IMR-90 (cell line): ENCODE measurements around the gene FOXB2. TPM values are rescaled to one million over a fixed set of nuclear protein-coding genes. Genes with fewer than 3 reads are reported as not detected.

Experiments
- ATAC-seq: fragments of 200-7000 bp; cut with Tn5 transposase; 2 replicates; pipeline ENCODE4 v1.9.1; 2020; ENCODE audit warnings: low read depth, mild to moderate bottlenecking, moderate library complexity
- BruUV-seq: library from RNA; stranded (reverse); fragments of 400-500 nt; replicated peaks from 2 replicates; lab custom pipeline; 2021; lab: Mats Ljungman, UMichigan
- CTCF ChIA-PET: fragments of 300-600 bp; formaldehyde crosslinking; extraction: SDS; loops from one replicate; lab custom pipeline; 2021; ENCODE audit warnings: antibody characterized with exemption; lab: Yijun Ruan, JAX
- POLR2A ChIA-PET: fragments of 300-600 bp; sonication (Branson Sonifier 250); formaldehyde crosslinking; loops from one replicate; lab custom pipeline; 2022; ENCODE audit warnings: antibody characterized with exemption; ENCODE audit not compliant: unreplicated experiment; lab: Charles Lee
- DNase-seq: peaks from one replicate; pipeline ENCODE4 v3.0.0; 2013
- H2AFZ ChIP-seq: replicated peaks from 2 replicates; pipeline ENCODE3; 2013; ENCODE audit warnings: low read length, mild to moderate bottlenecking; ENCODE audit not compliant: poor library complexity
- H2AK5ac ChIP-seq: 2 replicates; pipeline ENCODE4 v1.6.1; 2013; ENCODE audit warnings: low read depth, low read length, inconsistent platforms
- H2AK9ac ChIP-seq: replicated peaks from 2 replicates; pipeline ENCODE3; 2013; ENCODE audit warnings: mild to moderate bottlenecking, low read depth, low read length, moderate library complexity; ENCODE audit not compliant: poor library complexity
- H2BK120ac ChIP-seq: 2 replicates; pipeline ENCODE4 v1.6.1; 2013; ENCODE audit warnings: low read depth, low read length, inconsistent platforms
- H2BK15ac ChIP-seq: 3 replicates; pipeline ENCODE4 v1.6.1; 2013; ENCODE audit warnings: low read depth, low read length, inconsistent platforms
- H2BK20ac ChIP-seq: 2 replicates; pipeline ENCODE4 v1.6.1; 2013; ENCODE audit warnings: low read depth, mild to moderate bottlenecking, inconsistent platforms, low read length, moderate library complexity
- H2BK5ac ChIP-seq: 2 replicates; pipeline ENCODE4 v1.6.1; 2013; ENCODE audit warnings: mild to moderate bottlenecking, low read depth, low read length, inconsistent platforms; ENCODE audit not compliant: poor library complexity, severe bottlenecking
- H3K14ac ChIP-seq: replicated peaks from 2 replicates; pipeline ENCODE4 v1.6.1; 2013; ENCODE audit warnings: low read depth, low read length, inconsistent platforms
- H3K18ac ChIP-seq: 2 replicates; pipeline ENCODE4 v1.6.1; 2013; ENCODE audit warnings: low read depth, low read length, control low read depth
- H3K23ac ChIP-seq: 2 replicates; pipeline ENCODE4 v1.6.1; 2013; ENCODE audit warnings: low read depth, low read length, inconsistent platforms
- H3K27ac ChIP-seq: 2 replicates; pipeline ENCODE4 v1.5.1; 2013; ENCODE audit warnings: mild to moderate bottlenecking, control low read depth, low read length; ENCODE audit not compliant: insufficient read depth
- H3K27me3 ChIP-seq: 2 replicates; pipeline ENCODE4 v1.6.1; 2013; ENCODE audit warnings: low read length; ENCODE audit not compliant: control insufficient read depth, insufficient read depth
- H3K36me3 ChIP-seq: 2 replicates; pipeline ENCODE4 v1.6.1; 2013; ENCODE audit warnings: low read length, mixed read lengths; ENCODE audit not compliant: control insufficient read depth, insufficient read depth
- H3K4ac ChIP-seq: 2 replicates; pipeline ENCODE4 v1.6.1; 2013; ENCODE audit warnings: low read depth, low read length, inconsistent platforms
- H3K4me1 ChIP-seq: 2 replicates; pipeline ENCODE4 v1.6.1; 2013; ENCODE audit warnings: low read length, mixed read lengths; ENCODE audit not compliant: control insufficient read depth, insufficient read depth
- H3K4me2 ChIP-seq: 2 replicates; pipeline ENCODE4 v1.6.1; 2013; ENCODE audit warnings: low read depth, mild to moderate bottlenecking, control low read depth, low read length, moderate library complexity
- H3K4me3 ChIP-seq: 2 replicates; pipeline ENCODE4 v1.5.1; 2013; ENCODE audit warnings: low read depth, mild to moderate bottlenecking, control low read depth, low read length, moderate library complexity; ENCODE audit not compliant: insufficient read depth
- H3K56ac ChIP-seq: 2 replicates; pipeline ENCODE4 v1.6.1; 2013; ENCODE audit warnings: low read length, inconsistent platforms; ENCODE audit not compliant: insufficient read depth; ENCODE audit errors: extremely low read depth
- H3K79me1 ChIP-seq, 2 experiments: 2 replicates each; pipeline ENCODE4 v1.6.1; 2013; ENCODE audit warnings: low read length in 2 of 2, inconsistent platforms in 1 of 2, low read depth in 1 of 2
- H3K9ac ChIP-seq: 2 replicates; pipeline ENCODE4 v1.6.1; 2013; ENCODE audit warnings: low read depth, low read length, control low read depth
- H3K9me1 ChIP-seq: 2 replicates; pipeline ENCODE4 v1.6.1; 2013; ENCODE audit warnings: low read length, inconsistent platforms; ENCODE audit not compliant: insufficient read depth
- H3K9me3 ChIP-seq: 2 replicates; pipeline ENCODE4 v1.6.1; 2013; ENCODE audit warnings: low read length; ENCODE audit not compliant: control insufficient read depth, insufficient read depth
- H4K20me1 ChIP-seq: 2 replicates; pipeline ENCODE4 v1.6.1; 2013; ENCODE audit warnings: low read length, inconsistent platforms; ENCODE audit not compliant: insufficient read depth
- H4K5ac ChIP-seq: 2 replicates; pipeline ENCODE4 v1.6.1; 2013; ENCODE audit warnings: mild to moderate bottlenecking, low read depth, low read length, control low read depth
- H4K8ac ChIP-seq, 2 experiments: 2 replicates each; pipeline ENCODE4 v1.6.1; 2013; ENCODE audit warnings: low read depth in 2 of 2, low read length in 2 of 2, control low read depth in 1 of 2, inconsistent platforms in 1 of 2
- H4K91ac ChIP-seq: 2 replicates; pipeline ENCODE4 v1.6.1; 2013; ENCODE audit warnings: low read depth, low read length, inconsistent platforms; ENCODE audit not compliant: insufficient read depth
- CEBPB ChIP-seq: IDR thresholded peaks from 2 replicates; pipeline ENCODE4 v1.6.1; 2012; ENCODE audit warnings: low read depth, low read length, improper control_type of control experiment
- MAZ ChIP-seq: IDR thresholded peaks from 2 replicates; pipeline ENCODE4 v1.6.1; 2012; ENCODE audit warnings: low read depth, mild to moderate bottlenecking, low read length, improper control_type of control experiment, moderate library complexity, borderline replicate concordance
- NFE2L2 ChIP-seq: fragments of 150-350 bp; IDR thresholded peaks from 2 replicates; pipeline ENCODE4 v1.6.1; 2016; ENCODE audit warnings: low read depth, mild to moderate bottlenecking, low read length
- POLR2A ChIP-seq: IDR thresholded peaks from 2 replicates; pipeline ENCODE4 v1.6.1; 2012; ENCODE audit warnings: mild to moderate bottlenecking, low read depth, low read length
- WGBS, 2 experiments: methylation state at CpG; one replicate each; pipeline versions ENCODE4 v1.1.5 to v1.1.7; 2013; ENCODE audit warnings: missing lambda C conversion rate in 2 of 2; ENCODE audit not compliant: insufficient read length in 1 of 2; ENCODE audit errors: extremely low coverage in 2 of 2; 5-methylcytosine and 5-hydroxymethylcytosine counted together
- dilution Hi-C: fragments of 300-500 bp; cut with HindIII; formaldehyde crosslinking; loops from one replicate; pipeline ENCODE4 v1.14.3; 2018; ENCODE audit warnings: low sequenced_read_pairs; ENCODE audit not compliant: unreplicated experiment
- in situ Hi-C: fragments of 300-500 bp; cut with MboI; formaldehyde crosslinking; loops from 3 replicates; pipeline ENCODE4 v1.14.3; 2019; ENCODE audit warnings: low sequenced_read_pairs, inconsistent platforms, mixed read lengths
- intact Hi-C: fragments of 100-400 bp; cut with micrococcal nuclease; formaldehyde crosslinking; loops from 2 replicates; pipeline ENCODE4 v1.10.0; 2022
- polyA plus RNA-seq, 3 experiments: library from polyadenylated mRNA; depleted of rRNA; stranded (reverse); fragments of >200 nt; gene quantifications; 2 replicates each; pipeline ENCODE4 v1.2.3, GENCODE V29; 2012; ENCODE audit warnings: low replicate concordance in 1 of 3
- total RNA-seq: library from RNA; depleted of rRNA; stranded (reverse); fragments of >200 nt; gene quantifications from 2 replicates; pipeline ENCODE4 v1.2.3, GENCODE V29; 2012
- TF ChIP-seq, protein P1 (sequence below): fragments of 150-350 bp; IDR thresholded peaks from 2 replicates; pipeline ENCODE4 v1.6.1; 2016; ENCODE audit warnings: low read depth, mild to moderate bottlenecking, low read length, moderate library complexity, borderline replicate concordance

Gene FOXB2
- total and polyA plus RNA-seq, 2 of the 4 experiments (the other 2 are of a cell fraction) = not detected

DNA sequence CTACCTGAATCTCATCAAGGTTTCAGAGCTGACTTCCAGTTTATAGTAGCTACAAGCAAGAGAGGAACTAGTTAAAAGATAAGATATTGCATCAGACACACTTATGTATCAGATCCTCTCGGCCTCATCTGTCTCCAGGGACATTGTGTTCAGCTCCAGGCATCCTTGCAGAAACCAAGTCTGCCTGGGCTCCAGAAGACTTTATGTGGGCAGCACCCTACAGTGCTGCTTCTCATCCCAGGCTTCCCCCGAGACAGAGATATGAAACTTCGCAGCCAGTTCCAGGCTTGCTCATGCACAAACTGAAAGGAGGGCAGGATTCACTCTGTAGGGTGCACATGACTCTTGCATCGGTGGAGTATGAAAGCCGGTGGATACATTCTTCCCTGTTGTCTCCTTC lies 33.9 kb upstream of the FOXB2 start:
- H3K27ac ChIP-seq = no peak overlapping the region
- 20% methylated on average over 1 of the region's 5 CpGs; no CpG with 5 or more reads in 1 of the 2 experiments for WGBS, 2 experiments
- dilution Hi-C loops = loop anchor here (25.0 kb wide), 1 partner anchor 173 kb away; no protein-coding TSS in a partner anchor
- no peak overlapping the region for H3K9ac ChIP-seq
- H3K23ac ChIP-seq = no peak overlapping the region
- H3K4me3 ChIP-seq = no peak overlapping the region
- no peak overlapping the region for H2BK5ac ChIP-seq
- H4K5ac ChIP-seq = no peak overlapping the region
- DNase-seq (no peak), ATAC-seq (no peak)
- no peaks in the 10 kb centered on the region for H4K20me1 ChIP-seq
- in situ Hi-C loops = no loop called here
- no peak overlapping the region for H2BK120ac ChIP-seq
- ChIA-PET CTCF (no interaction called here), POLR2A (no interaction called here)
- no peak overlapping the region for H2AK5ac ChIP-seq
- no peak overlapping the region for H4K91ac ChIP-seq
- no peak overlapping the region for H3K14ac ChIP-seq
- TF ChIP-seq MAZ = no peak
- TF ChIP-seq CEBPB = peak; percentile 12; the same call in 1 of the 2 replicates
- TF ChIP-seq POLR2A = no peak
- TF ChIP-seq, protein P1, sequence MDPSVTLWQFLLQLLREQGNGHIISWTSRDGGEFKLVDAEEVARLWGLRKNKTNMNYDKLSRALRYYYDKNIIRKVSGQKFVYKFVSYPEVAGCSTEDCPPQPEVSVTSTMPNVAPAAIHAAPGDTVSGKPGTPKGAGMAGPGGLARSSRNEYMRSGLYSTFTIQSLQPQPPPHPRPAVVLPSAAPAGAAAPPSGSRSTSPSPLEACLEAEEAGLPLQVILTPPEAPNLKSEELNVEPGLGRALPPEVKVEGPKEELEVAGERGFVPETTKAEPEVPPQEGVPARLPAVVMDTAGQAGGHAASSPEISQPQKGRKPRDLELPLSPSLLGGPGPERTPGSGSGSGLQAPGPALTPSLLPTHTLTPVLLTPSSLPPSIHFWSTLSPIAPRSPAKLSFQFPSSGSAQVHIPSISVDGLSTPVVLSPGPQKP = no peak
- TF ChIP-seq NFE2L2 = no peak
- no peaks in the 10 kb centered on the region for H3K36me3 ChIP-seq
- no peak overlapping the region for H3K56ac ChIP-seq
- no peak overlapping the region for H3K4me2 ChIP-seq
- no peaks in the 10 kb centered on the region for H3K79me1 ChIP-seq
- no TSS peak for BruUV-seq
- H2BK20ac ChIP-seq = no peak overlapping the region
- H3K4me1 ChIP-seq = no peaks in the 10 kb centered on the region
- intact Hi-C loops = no loop called here
- peaks cover 4% of the 10 kb centered on the region for H3K27me3 ChIP-seq
- H3K18ac ChIP-seq = no peak overlapping the region
- no peak overlapping the region for H2AK9ac ChIP-seq
- H3K9me3 ChIP-seq = no peaks in the 10 kb centered on the region
- no peak overlapping the region for H3K4ac ChIP-seq
- no peak overlapping the region for H4K8ac ChIP-seq
- H2AFZ ChIP-seq = peak overlapping the region; percentile 14
- no peaks in the 10 kb centered on the region for H3K9me1 ChIP-seq
- H2BK15ac ChIP-seq = no peak overlapping the region
